Parathyroid adenoma (tissue), 2 donors: ENCODE data around the gene NOP16.

ENCODE experiments used
- H2AFZ ChIP-seq: fragments of 300-600 bp; sonication (generic); one replicate; pipeline ENCODE4 v1.7.0; 2017; ENCODE audit warnings: antibody characterized with exemption, mild to moderate bottlenecking
- H3K27ac ChIP-seq: fragments of 300-600 bp; sonication (generic); one replicate; pipeline ENCODE4 v1.7.0; 2017
- H3K27me3 ChIP-seq: fragments of 300-600 bp; sonication (generic); one replicate; pipeline ENCODE4 v1.7.0; 2017; ENCODE audit warnings: low read length; ENCODE audit not compliant: control insufficient read depth, insufficient read depth
- H3K36me3 ChIP-seq: fragments of 300-600 bp; sonication (generic); one replicate; pipeline ENCODE4 v1.7.0; 2017; ENCODE audit warnings: low read length; ENCODE audit not compliant: control insufficient read depth, insufficient read depth
- H3K4me1 ChIP-seq: fragments of 300-600 bp; sonication (generic); one replicate; pipeline ENCODE4 v1.7.0; 2017; ENCODE audit warnings: control low read depth
- H3K4me2 ChIP-seq: fragments of 300-600 bp; sonication (generic); one replicate; pipeline ENCODE4 v1.7.0; 2017; ENCODE audit warnings: low read length
- H3K4me3 ChIP-seq: fragments of 300-600 bp; sonication (generic); one replicate; pipeline ENCODE4 v1.7.0; 2017; ENCODE audit warnings: low read depth, low read length
- H3K79me2 ChIP-seq: fragments of 300-600 bp; sonication (generic); one replicate; pipeline ENCODE4 v1.7.0; 2017; ENCODE audit warnings: control low read depth
- H3K9ac ChIP-seq: fragments of 300-600 bp; sonication (generic); one replicate; pipeline ENCODE4 v1.7.0; 2017; ENCODE audit warnings: mild to moderate bottlenecking
- H3K9me3 ChIP-seq: fragments of 300-600 bp; sonication (generic); one replicate; pipeline ENCODE4 v1.7.0; 2017; ENCODE audit warnings: low read length; ENCODE audit not compliant: control insufficient read depth
- CTCF ChIP-seq: fragments of 300-600 bp; sonication (generic); IDR thresholded peaks from one replicate; pipeline ENCODE4 v1.7.0; 2017; ENCODE audit warnings: antibody characterized with exemption, mild to moderate bottlenecking
- donor health status: primary hyperparathyroidism.

The NOP16 gene

GRCh38 chr5:176415240-176415951 lies 27.0 kb upstream of the NOP16 start:
- peak overlapping the region; percentile 92 for H2AFZ ChIP-seq
- peak overlapping the region; percentile 87 for H3K4me3 ChIP-seq
- peaks cover 35% of the 10 kb centered on the region for H3K79me2 ChIP-seq
- no peak overlapping the region for H3K9ac ChIP-seq
- H3K4me1 ChIP-seq = peaks cover 14% of the 10 kb centered on the region
- no peak for TF ChIP-seq CTCF
- peak overlapping the region; percentile 86 for H3K4me2 ChIP-seq
- H3K27me3 ChIP-seq = no peaks in the 10 kb centered on the region
- no peaks in the 10 kb centered on the region for H3K9me3 ChIP-seq
- H3K36me3 ChIP-seq = no peaks in the 10 kb centered on the region
- peak overlapping the region; percentile 84 for H3K27ac ChIP-seq

GRCh38 chr5:176414704-176415103 lies 26.3 kb upstream of the NOP16 start:
- Histone ChIP-seq H3K27ac (no peak overlapping the region), H3K4me2 (peak overlapping the region; percentile 86), H3K9me3 (no peaks in the 10 kb centered on the region), H3K9ac (no peak overlapping the region), H3K4me3 (peak overlapping the region; percentile 87), H3K36me3 (no peaks in the 10 kb centered on the region), H2AFZ (no peak overlapping the region), H3K4me1 (peaks cover 14% of the 10 kb centered on the region), H3K79me2 (peaks cover 40% of the 10 kb centered on the region), H3K27me3 (no peaks in the 10 kb centered on the region)
- no peak for TF ChIP-seq CTCF

- no peak overlapping the region for H3K9ac ChIP-seq
- peaks cover 41% of the 10 kb centered on the region for H3K79me2 ChIP-seq
- no peak overlapping the region for H2AFZ ChIP-seq
- no peaks in the 10 kb centered on the region for H3K9me3 ChIP-seq
- H3K4me3 ChIP-seq = no peak overlapping the region
- H3K4me1 ChIP-seq = peaks cover 14% of the 10 kb centered on the region
- H3K4me2 ChIP-seq = peak overlapping the region; percentile 24
- no peaks in the 10 kb centered on the region for H3K27me3 ChIP-seq
- TF ChIP-seq CTCF = no peak
- H3K27ac ChIP-seq = no peak overlapping the region
- H3K36me3 ChIP-seq = no peaks in the 10 kb centered on the region
These were observed 25.4 kb upstream of the NOP16 start for GRCh38 chr5:176413709-176414191.

GRCh38 chr5:176413255-176413565 lies 24.8 kb upstream of the NOP16 start:
- Histone ChIP-seq H3K4me1 (peaks cover 14% of the 10 kb centered on the region), H3K36me3 (no peaks in the 10 kb centered on the region), H3K9ac (no peak overlapping the region)

More at GRCh38 chr5:176413255-176413565, 24.8 kb upstream of the NOP16 start:
- H3K27me3 ChIP-seq = no peaks in the 10 kb centered on the region
- no peak for TF ChIP-seq CTCF
- no peak overlapping the region for H3K4me3 ChIP-seq
- H2AFZ ChIP-seq = no peak overlapping the region
- no peak overlapping the region for H3K4me2 ChIP-seq
- H3K79me2 ChIP-seq = peaks cover 42% of the 10 kb centered on the region
- no peak overlapping the region for H3K27ac ChIP-seq
- H3K9me3 ChIP-seq = no peaks in the 10 kb centered on the region
